ENCODE data around the gene RFX5. TPM values are rescaled to one million over a fixed set of nuclear protein-coding genes. Genes with fewer than 3 reads are reported as not detected.
"Not testable (repeated sequence)": the region's sequence is repeated elsewhere in the genome, so short reads cannot be mapped to it uniquely, and the experiment has no call there.

The RFX5 gene
- total RNA-seq (46.3 and 52.8 TPM in 2 replicates), polyA plus RNA-seq (18.9 and 23.5 TPM in 2 replicates), polyA minus RNA-seq (49.6 and 85.6 TPM in 2 replicates), Bru-seq, nascent RNA (percentile 68 among the genes with signal in this experiment), BruChase-seq, experiment 1, labeled RNA remaining after a 6-hour chase (percentile 81 among the genes with signal in this experiment), BruChase-seq, experiment 2, labeled RNA remaining after a 2-hour chase (percentile 77 among the genes with signal in this experiment)
- 24.3 and 24.7 TPM in 2 replicates for polyA plus RNA-seq (2011; cell fraction: cytosol; rRNA removed)
- polyA plus RNA-seq (2011; cell fraction: nucleus; rRNA removed): 106 and 107 TPM in 2 replicates
- polyA plus RNA-seq (2012): 33.1 and 35.5 TPM in 2 replicates
- polyA minus RNA-seq (2011; cell fraction: cytosol; rRNA and poly(A)+ RNA removed): 60.8 TPM
- polyA minus RNA-seq (2011; cell fraction: nucleus; rRNA and poly(A)+ RNA removed): 22.9 and 23.0 TPM in 2 replicates
- long read RNA-seq, transcript RFX5-215 (11 exons, 2,355 nt): major isoform, 20 of 51 reads
- long read RNA-seq, partial matches to known transcripts: 11 of 51 reads
- long read RNA-seq, other reads (novel, unspliced or antisense): 14 of 51 reads

GRCh38 chr1:151346769-151347522 lies at the start of gene RFX5:
RFX5 (minus strand) TSS chr1:151347252; CDS start chr1:151346320, 932 bp downstream.
- TF ChIP-seq FOS (IDR thresholded peaks at IDR 0.05; ENCODE audit: borderline replicate concordance, insufficient read depth, low read length) (no peak), POLR2AphosphoS5 (IDR thresholded peaks at IDR 0.05; ENCODE audit: insufficient read depth, low read depth, low read length) (peak; percentile 28), MAX (IDR thresholded peaks at IDR 0.05; ENCODE audit: insufficient read depth, insufficient read length) (peak; percentile 46)
- H3K9ac ChIP-seq (replicated peaks; ENCODE audit: extremely low read depth, insufficient read depth, low read length): peak within 1 kb of the TSS; percentile 68
- no peaks in the 10 kb centered on the region for H4K20me1 ChIP-seq (replicated peaks; ENCODE audit: control insufficient read depth, extremely low read depth, insufficient read depth, low read length)
- BruUV-seq (replicated peaks): TSS peak; percentile 82
- peaks cover 3 to 16% of the 10 kb centered on the region in 2 experiments for H3K36me3 ChIP-seq (ENCODE audit: control insufficient read depth in 2 of 2, extremely low read depth in 1 of 2, insufficient read depth in 2 of 2, low read length in 2 of 2)
- no peaks in the 10 kb centered on the region for H3K27me3 ChIP-seq (ENCODE audit: control insufficient read depth in 2 of 2, insufficient read depth in 2 of 2, low read length in 2 of 2)
- H3K79me2 ChIP-seq (ENCODE audit: control insufficient read depth, insufficient read depth, low read length): peaks cover 4% of the 10 kb centered on the region
- FAIRE-seq: peak; percentile 98
- dilution Hi-C loops (cut with MboI; ENCODE audit: extremely low pct_ligation_motif_present, low sequenced_read_pairs): no loop called here
- intact Hi-C loops (cut with micrococcal nuclease): loop anchor here (1.0 to 10.0 kb wide), 5 partner anchors 25 to 490 kb away; partner anchors contain the start of genes C2CD4D, PSMB4 and SELENBP1
- H3K9me1 ChIP-seq (replicated peaks; ENCODE audit: control insufficient read depth, extremely low read depth, insufficient read depth, low read length): no peaks in the 10 kb centered on the region
- peak within 1 kb of the TSS; percentile 4 to 49 (median 48) for H3K4me3 ChIP-seq (replicated peaks in 1 of 3; ENCODE audit: insufficient read depth in 1 of 3, low read depth in 1 of 3, low read length in 3 of 3)
- no peaks in the 10 kb centered on the region for H3K9me3 ChIP-seq (replicated peaks; ENCODE audit: control insufficient read depth, insufficient read depth, low read length)
- ChIA-PET POLR2A (interaction anchor here (0.6 kb wide), 1 partner anchor 59 kb away, joined by 3 read pairs; no protein-coding TSS in a partner anchor), CTCF (interaction anchor here (1.0 kb wide), 2 partner anchors 46 to 65 kb away, joined by 3 to 4 read pairs; no protein-coding TSS in a partner anchor)
- peak; percentile 99 for DNase-seq (ENCODE audit: low read depth, low spot score)
- H3K4me1 ChIP-seq (ENCODE audit: control insufficient read depth, extremely low read depth, insufficient read depth, low read length): peaks cover 11% of the 10 kb centered on the region
- H2AFZ ChIP-seq (ENCODE audit: low read depth, low read length): peak within 1 kb of the TSS; percentile 98
- peak within 1 kb of the TSS; percentile 71 for H3K27ac ChIP-seq (ENCODE audit: insufficient read depth, low read depth, low read length)
- peak within 1 kb of the TSS; percentile 83 for H3K4me2 ChIP-seq (ENCODE audit: insufficient read depth, low read length)

DNA sequence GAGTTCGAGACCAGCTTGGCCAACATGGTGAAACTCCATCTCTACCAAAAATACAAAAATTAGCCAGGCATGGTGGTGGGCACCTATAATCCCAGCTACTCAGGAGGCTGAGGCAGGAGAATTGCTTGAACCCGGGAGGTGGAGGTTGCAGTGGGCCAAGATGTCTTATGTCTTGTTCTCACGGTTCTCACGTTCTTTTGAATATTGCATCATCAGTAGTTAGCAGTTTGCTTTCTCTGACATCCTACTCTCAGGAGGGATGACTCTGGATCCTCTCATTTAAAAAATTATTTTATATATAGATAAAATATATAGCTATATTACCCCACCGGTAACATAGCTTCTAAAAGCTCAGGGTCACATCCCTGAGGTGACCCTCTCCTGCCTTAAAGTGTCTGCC lies 49.2 kb upstream of the RFX5 start:
- FAIRE-seq; H3K27me3 ChIP-seq (ENCODE audit: control insufficient read depth in 2 of 2, insufficient read depth in 2 of 2, low read length in 2 of 2); H3K4me2 ChIP-seq (ENCODE audit: insufficient read depth, low read length); H3K9ac ChIP-seq (replicated peaks; ENCODE audit: extremely low read depth, insufficient read depth, low read length); intact Hi-C loops (cut with micrococcal nuclease); H4K20me1 ChIP-seq (replicated peaks; ENCODE audit: control insufficient read depth, extremely low read depth, insufficient read depth, low read length); H3K27ac ChIP-seq (ENCODE audit: insufficient read depth, low read depth, low read length); H3K4me3 ChIP-seq (replicated peaks in 1 of 3; ENCODE audit: insufficient read depth in 1 of 3, low read depth in 1 of 3, low read length in 3 of 3); BruUV-seq (replicated peaks); DNase-seq (ENCODE audit: low read depth, low spot score); POLR2A ChIA-PET; H3K9me3 ChIP-seq (replicated peaks; ENCODE audit: control insufficient read depth, insufficient read depth, low read length); H3K36me3 ChIP-seq (ENCODE audit: control insufficient read depth in 2 of 2, extremely low read depth in 1 of 2, insufficient read depth in 2 of 2, low read length in 2 of 2); dilution Hi-C loops (cut with MboI; ENCODE audit: extremely low pct_ligation_motif_present, low sequenced_read_pairs); H3K9me1 ChIP-seq (replicated peaks; ENCODE audit: control insufficient read depth, extremely low read depth, insufficient read depth, low read length); H2AFZ ChIP-seq (ENCODE audit: low read depth, low read length); H3K4me1 ChIP-seq (ENCODE audit: control insufficient read depth, extremely low read depth, insufficient read depth, low read length): not testable (repeated sequence)
- peaks cover 18% of the 10 kb centered on the region for H3K79me2 ChIP-seq (ENCODE audit: control insufficient read depth, insufficient read depth, low read length)
- CTCF ChIA-PET: interaction anchor here (1.2 to 1.7 kb wide), 3 partner anchors 11 to 26 kb away, joined by 3 to 9 read pairs (median 4); no protein-coding TSS in a partner anchor

Measured in endothelial cell of umbilical vein (primary cell).